Osteoblast (primary cell): ENCODE measurements around the gene VILL. TPM values are rescaled to one million over a fixed set of nuclear protein-coding genes. Genes with fewer than 3 reads are reported as not detected.

ENCODE experiments used
- DNase-seq: peaks from one replicate; pipeline ENCODE4 v3.0.0; 2011; ENCODE audit warnings: low spot score, mixed read lengths; ENCODE audit not compliant: insufficient read length; ENCODE audit errors: missing footprints
- H2AFZ ChIP-seq: 2 replicates; pipeline ENCODE4 v1.6.0; 2011; ENCODE audit warnings: mild to moderate bottlenecking, low read length
- H3K27ac ChIP-seq: 2 replicates; pipeline ENCODE4 v1.5.1; 2011; ENCODE audit warnings: mild to moderate bottlenecking, low read depth, low read length, moderate library complexity
- H3K27me3 ChIP-seq: 2 replicates; pipeline ENCODE4 v1.6.0; 2012; ENCODE audit warnings: mild to moderate bottlenecking, control low read depth, inconsistent platforms, low read length, moderate library complexity; ENCODE audit not compliant: insufficient read depth
- H3K36me3 ChIP-seq: 2 replicates; pipeline ENCODE4 v1.5.1; 2011; ENCODE audit warnings: mild to moderate bottlenecking, low read length, control low read depth, moderate library complexity; ENCODE audit not compliant: insufficient read depth
- H3K4me1 ChIP-seq: 2 replicates; pipeline ENCODE4 v1.5.1; 2011; ENCODE audit warnings: mild to moderate bottlenecking, low read length, control low read depth, moderate library complexity; ENCODE audit not compliant: insufficient read depth
- H3K4me2 ChIP-seq: 2 replicates; pipeline ENCODE4 v1.6.0; 2011; ENCODE audit warnings: mild to moderate bottlenecking, low read length; ENCODE audit not compliant: insufficient read depth
- H3K4me3 ChIP-seq: fragments of 200-600 bp; sonication (generic); 3 replicates; pipeline ENCODE4 v1.5.1; 2012; ENCODE audit warnings: mild to moderate bottlenecking, low read length, inconsistent platforms; ENCODE audit not compliant: insufficient read depth
- H3K79me2 ChIP-seq: 2 replicates; pipeline ENCODE4 v1.6.0; 2012; ENCODE audit warnings: mild to moderate bottlenecking, low read length, control low read depth, inconsistent platforms; ENCODE audit not compliant: insufficient read depth
- H3K9me3 ChIP-seq: 2 replicates; pipeline ENCODE4 v1.5.1; 2011; ENCODE audit warnings: low read depth, low read length, control low read depth
- H4K20me1 ChIP-seq: 2 replicates; pipeline ENCODE4 v1.6.0; 2012; ENCODE audit warnings: mild to moderate bottlenecking, low read length, control low read depth; ENCODE audit not compliant: insufficient read depth
- total RNA-seq: library from RNA; depleted of rRNA; stranded (reverse); fragments of >200 nt; gene quantifications from 2 replicates; pipeline ENCODE4 v1.2.3, GENCODE V29; 2012
- TF ChIP-seq, protein P1 (sequence below): IDR thresholded peaks from 2 replicates; pipeline ENCODE4 v1.5.1; 2011; ENCODE audit warnings: mild to moderate bottlenecking, low read depth, low read length, moderate library complexity; ENCODE audit errors: extremely low read depth

The VILL gene
- total RNA-seq, 1 donor: 7.6 TPM

DNA sequence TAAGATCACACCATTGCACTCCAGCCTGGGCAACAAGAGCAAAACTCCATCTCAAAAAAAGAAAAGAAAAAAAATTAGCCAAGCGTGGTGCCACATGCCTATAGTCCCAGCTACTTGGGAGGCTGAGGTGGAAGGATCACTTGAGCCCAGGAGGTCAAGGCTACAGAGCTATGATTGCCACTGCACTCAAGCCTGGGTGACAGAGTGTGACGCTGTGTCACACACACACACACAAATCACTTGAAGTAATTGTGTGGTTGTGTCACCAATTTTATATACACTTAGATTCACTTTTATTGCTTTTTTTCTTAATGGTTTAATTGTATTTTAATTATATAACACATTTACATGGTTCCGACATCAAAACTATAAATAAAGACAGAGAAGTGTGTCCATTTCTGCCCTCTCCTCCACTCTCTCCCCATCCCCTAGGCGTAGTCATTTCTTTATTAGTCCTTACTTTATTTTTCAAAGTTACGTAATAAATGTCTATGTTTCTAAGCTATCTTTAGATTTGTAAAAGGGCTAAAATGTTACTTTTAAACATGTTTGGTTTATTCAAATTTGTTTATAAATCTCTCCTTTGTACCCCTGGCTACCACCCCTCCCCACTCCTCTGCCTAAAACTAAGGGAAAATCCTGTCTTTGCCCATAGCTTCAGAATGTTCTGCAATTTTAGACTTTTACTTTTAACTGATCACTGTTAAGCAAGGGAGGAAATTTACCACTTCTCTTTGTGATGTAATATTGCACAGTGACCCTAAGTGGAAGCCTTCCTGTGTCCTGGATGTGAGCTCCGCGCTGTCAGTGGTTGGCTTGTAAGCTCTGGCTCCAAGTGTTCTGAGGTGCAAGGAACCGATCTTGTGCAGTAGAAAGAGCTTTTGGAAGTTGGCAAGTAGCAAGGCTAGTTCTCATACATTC lies 10.8 kb upstream of the VILL start:
- H3K27ac ChIP-seq: no peak overlapping the region
- DNase-seq: no peak
- no peak overlapping the region for H2AFZ ChIP-seq
- no peaks in the 10 kb centered on the region for H3K4me1 ChIP-seq
- H3K4me2 ChIP-seq: no peak overlapping the region
- H4K20me1 ChIP-seq: no peaks in the 10 kb centered on the region
- H3K79me2 ChIP-seq: no peaks in the 10 kb centered on the region
- H3K9me3 ChIP-seq: no peaks in the 10 kb centered on the region
- H3K36me3 ChIP-seq: peaks cover 18% of the 10 kb centered on the region
- TF ChIP-seq, protein P1, sequence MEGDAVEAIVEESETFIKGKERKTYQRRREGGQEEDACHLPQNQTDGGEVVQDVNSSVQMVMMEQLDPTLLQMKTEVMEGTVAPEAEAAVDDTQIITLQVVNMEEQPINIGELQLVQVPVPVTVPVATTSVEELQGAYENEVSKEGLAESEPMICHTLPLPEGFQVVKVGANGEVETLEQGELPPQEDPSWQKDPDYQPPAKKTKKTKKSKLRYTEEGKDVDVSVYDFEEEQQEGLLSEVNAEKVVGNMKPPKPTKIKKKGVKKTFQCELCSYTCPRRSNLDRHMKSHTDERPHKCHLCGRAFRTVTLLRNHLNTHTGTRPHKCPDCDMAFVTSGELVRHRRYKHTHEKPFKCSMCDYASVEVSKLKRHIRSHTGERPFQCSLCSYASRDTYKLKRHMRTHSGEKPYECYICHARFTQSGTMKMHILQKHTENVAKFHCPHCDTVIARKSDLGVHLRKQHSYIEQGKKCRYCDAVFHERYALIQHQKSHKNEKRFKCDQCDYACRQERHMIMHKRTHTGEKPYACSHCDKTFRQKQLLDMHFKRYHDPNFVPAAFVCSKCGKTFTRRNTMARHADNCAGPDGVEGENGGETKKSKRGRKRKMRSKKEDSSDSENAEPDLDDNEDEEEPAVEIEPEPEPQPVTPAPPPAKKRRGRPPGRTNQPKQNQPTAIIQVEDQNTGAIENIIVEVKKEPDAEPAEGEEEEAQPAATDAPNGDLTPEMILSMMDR: no peak
- H3K27me3 ChIP-seq: no peaks in the 10 kb centered on the region
- H3K4me3 ChIP-seq: no peak overlapping the region

DNA sequence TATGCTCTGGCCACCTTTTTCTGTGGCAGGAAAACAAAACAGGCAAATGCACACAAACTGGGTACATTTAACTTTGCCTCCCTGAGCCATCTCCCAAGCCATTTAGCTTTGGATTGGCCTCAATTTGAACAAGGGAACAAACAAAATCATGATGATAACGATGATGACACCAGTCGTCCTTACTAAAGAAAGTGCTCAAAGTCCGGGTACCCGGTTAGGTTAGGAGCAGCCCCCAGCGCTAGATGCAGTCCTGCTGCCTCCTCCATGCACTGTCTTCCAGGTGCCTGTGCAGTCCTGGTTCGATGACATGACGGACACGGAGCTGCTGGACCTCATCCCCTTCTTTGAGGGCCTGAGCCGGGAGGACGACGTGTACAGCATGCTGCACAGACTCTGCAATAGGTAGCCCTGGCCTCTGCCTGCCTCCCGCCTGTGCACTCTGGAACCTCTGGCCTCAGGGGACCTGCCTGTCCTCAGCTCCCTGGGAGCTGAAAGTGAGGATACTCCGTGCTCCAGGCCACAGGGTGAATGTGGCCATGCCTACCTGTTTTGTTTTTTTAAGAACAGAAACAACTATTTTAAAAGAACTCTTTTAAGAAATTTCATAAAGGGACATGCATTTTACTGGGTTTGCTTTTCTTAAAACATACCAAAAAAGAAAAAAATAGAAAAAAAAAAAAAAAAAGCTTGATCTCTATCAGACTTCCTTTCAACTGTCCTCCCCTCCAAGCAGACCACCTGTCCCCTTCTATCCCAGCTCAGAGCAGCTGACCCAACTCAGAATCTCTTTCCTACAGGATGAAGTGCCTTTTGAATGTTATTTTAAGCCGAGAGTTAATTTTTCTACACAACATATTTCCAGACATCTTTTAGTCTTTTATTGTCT lies 9.9 kb upstream of the VILL start:
- peaks cover 17% of the 10 kb centered on the region for H3K36me3 ChIP-seq
- no peaks in the 10 kb centered on the region for H4K20me1 ChIP-seq
- H3K27ac ChIP-seq: no peak overlapping the region
- no peak overlapping the region for H2AFZ ChIP-seq
- no peaks in the 10 kb centered on the region for H3K79me2 ChIP-seq
- no peaks in the 10 kb centered on the region for H3K4me1 ChIP-seq
- no peak overlapping the region for H3K4me3 ChIP-seq
- no peaks in the 10 kb centered on the region for H3K27me3 ChIP-seq
- no peak for DNase-seq
- no peak overlapping the region for H3K4me2 ChIP-seq
- H3K9me3 ChIP-seq: no peaks in the 10 kb centered on the region
- TF ChIP-seq, protein P1: no peak

GRCh38 chr3:37981348-37981664 lies 9.3 kb upstream of the VILL start:
- Histone ChIP-seq H3K4me1 (no peaks in the 10 kb centered on the region), H3K4me3 (no peak overlapping the region), H3K27ac (no peak overlapping the region)

More at GRCh38 chr3:37981348-37981664, 9.3 kb upstream of the VILL start:
- Histone ChIP-seq H4K20me1 (no peaks in the 10 kb centered on the region), H3K79me2 (no peaks in the 10 kb centered on the region), H3K36me3 (peaks cover 13% of the 10 kb centered on the region), H3K4me2 (no peak overlapping the region), H2AFZ (no peak overlapping the region), H3K9me3 (no peaks in the 10 kb centered on the region), H3K27me3 (no peaks in the 10 kb centered on the region)
- DNase-seq: no peak
- TF ChIP-seq, protein P1: no peak
